ENCODE results near the gene SLC17A9. TPM values are rescaled to one million over a fixed set of nuclear protein-coding genes. Genes with fewer than 3 reads are reported as not detected.

SLC17A9 gene
- total RNA-seq, 1 donor from 2014 or later = 125 TPM

DNA sequence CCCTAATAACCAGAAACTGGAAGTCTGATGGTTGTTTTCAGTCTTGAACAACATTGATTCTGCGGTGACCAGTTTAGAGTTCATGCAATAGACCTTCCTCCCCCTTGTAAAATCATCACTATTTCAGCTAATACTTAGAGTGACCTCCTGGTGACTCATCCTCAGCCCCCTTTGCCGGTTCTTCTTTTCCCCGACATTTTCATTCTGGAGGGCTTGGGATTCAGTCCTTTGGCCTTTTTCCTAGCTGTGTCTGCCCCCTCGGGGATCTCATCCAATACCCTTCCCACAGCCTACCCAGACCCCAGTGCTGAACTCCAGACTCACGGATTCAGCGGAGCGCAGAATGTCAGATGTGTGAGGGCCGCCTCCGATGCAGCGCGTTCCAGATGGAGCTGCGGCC lies 61.8 kb downstream of the SLC17A9 start:
- DNase-seq (ENCODE audit: low spot score) = no peak
- no peak for ATAC-seq

- ATAC-seq = no peak
Observed at GRCh38 chr20:63014710-63015109, 62.2 kb downstream of the SLC17A9 start.

DNA sequence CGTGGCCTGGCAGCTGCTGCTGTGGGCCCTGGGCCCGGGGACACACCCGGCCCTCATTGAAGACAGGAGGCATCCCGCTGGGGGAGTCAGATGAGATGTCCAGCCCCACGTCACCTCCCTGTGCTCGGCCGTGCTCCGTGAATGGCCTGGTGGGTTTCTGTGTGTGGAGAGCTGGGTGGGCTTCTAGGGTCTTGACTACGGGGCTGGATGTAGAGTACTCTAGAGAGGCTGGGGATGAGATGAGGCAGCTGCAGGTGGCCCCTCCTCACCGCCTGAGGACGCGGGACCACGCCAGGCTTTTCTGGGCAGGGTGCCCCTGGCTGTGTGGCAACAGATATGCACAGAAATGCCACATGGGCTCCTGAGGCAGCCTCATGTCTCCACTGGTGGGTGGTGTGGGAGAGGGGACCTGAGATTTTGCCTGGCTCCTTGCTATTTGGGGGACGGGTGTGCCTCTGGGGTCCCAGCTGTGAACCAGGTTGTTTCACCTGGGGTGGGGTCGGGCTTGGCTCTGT lies 62.7 kb downstream of the SLC17A9 start:
- DNase-seq (ENCODE audit: low spot score) (no peak), ATAC-seq (no peak)

More at GRCh38 chr20:63014710-63015109, 62.2 kb downstream of the SLC17A9 start:
- no peak for DNase-seq (ENCODE audit: low spot score)

- DNase-seq (ENCODE audit: low spot score) (no peak), ATAC-seq (no peak)
Observed at GRCh38 chr20:63015662-63016361, 63.3 kb downstream of the SLC17A9 start.

DNA sequence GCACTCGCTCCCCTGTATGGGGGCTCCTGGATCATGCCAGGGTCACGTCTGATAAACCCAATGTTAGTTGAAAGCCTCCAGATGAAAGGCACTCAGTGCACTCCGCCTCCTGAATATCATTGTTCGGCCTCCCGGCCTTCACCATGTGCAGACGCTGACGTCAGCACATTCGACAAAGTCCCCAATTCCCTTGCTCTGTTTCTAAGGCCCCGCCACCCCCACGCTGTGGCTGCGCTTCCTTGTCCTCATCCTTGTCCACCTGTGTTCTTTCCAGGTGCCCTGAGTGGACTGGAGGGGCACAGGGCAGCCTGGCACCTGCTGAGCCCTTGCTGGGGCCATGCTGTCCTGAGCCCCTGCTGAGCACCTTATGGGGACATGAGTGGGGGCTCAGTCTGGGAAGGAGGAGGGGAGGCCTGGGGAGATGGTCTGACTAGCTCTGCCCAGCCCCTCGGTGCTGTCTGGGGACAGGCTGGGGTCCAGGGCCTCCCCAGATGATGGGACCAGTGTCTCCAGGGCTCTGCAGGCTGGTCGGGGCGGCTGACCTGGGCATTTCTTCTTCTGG lies 64.1 kb downstream of the SLC17A9 start:
- no peak for ATAC-seq
- DNase-seq (ENCODE audit: low spot score) = no peak

- DNase-seq (ENCODE audit: low spot score) = no peak
- ATAC-seq = no peak
Observed at GRCh38 chr20:63017076-63017825, 64.7 kb downstream of the SLC17A9 start.

GRCh38 chr20:63017826-63018411 lies 65.4 kb downstream of the SLC17A9 start:
- no peak for ATAC-seq
- DNase-seq (ENCODE audit: low spot score) = no peak

Other genes with a start within 250 kb of the SLC17A9 start
- gene NTSR1, start 243.9 kb upstream of the SLC17A9 start, total RNA-seq = 0.10 TPM
- 5.5 TPM for gene MRGBP, start 156.2 kb upstream of the SLC17A9 start, total RNA-seq
- 49.5 TPM for gene OGFR, start 147.9 kb upstream of the SLC17A9 start, total RNA-seq
- gene COL9A3, start 135.7 kb upstream of the SLC17A9 start, total RNA-seq = 4.0 TPM
- gene TCFL5, start 90.9 kb upstream of the SLC17A9 start, total RNA-seq = 6.2 TPM
- 22.8 TPM for gene DIDO1, start 26.2 kb upstream of the SLC17A9 start, total RNA-seq
- gene GID8, start 14.6 kb upstream of the SLC17A9 start, total RNA-seq = 19.3 TPM
- not detected for gene BHLHE23, start 54.3 kb downstream of the SLC17A9 start, total RNA-seq

All from left lobe of liver (tissue), 2 donors.